ENCODE results near the gene UQCR10.

DNA sequence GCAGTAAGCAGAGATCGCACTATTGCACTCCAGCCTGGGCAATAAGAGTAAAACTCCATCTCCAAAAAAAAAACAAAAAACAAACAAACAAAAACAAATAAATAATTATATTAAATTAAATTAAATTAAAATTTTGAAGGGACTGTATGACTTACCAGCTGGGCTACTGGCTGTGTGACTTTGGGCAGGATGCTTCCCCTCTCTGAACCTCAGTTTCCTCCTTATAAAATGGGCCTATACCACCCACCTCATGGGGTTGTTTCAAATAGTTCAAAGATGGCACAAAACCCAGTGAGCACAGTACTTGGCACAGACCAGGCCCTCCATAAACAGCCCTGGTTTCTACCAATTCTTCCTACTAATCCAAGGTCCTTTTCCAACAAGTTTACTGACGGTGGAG lies 36.0 kb downstream of the UQCR10 start:
- TF ChIP-seq, protein P1, sequence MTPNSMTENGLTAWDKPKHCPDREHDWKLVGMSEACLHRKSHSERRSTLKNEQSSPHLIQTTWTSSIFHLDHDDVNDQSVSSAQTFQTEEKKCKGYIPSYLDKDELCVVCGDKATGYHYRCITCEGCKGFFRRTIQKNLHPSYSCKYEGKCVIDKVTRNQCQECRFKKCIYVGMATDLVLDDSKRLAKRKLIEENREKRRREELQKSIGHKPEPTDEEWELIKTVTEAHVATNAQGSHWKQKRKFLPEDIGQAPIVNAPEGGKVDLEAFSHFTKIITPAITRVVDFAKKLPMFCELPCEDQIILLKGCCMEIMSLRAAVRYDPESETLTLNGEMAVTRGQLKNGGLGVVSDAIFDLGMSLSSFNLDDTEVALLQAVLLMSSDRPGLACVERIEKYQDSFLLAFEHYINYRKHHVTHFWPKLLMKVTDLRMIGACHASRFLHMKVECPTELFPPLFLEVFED (CRISPR knock-in tag; conservative IDR thresholded peaks at IDR 0.05): no peak
- TF ChIP-seq RBM39 (optimal IDR thresholded peaks at IDR 0.05; ENCODE audit: low read depth, low read length): no peak
- no peak for TF ChIP-seq CAMTA2 (CRISPR knock-in tag; conservative IDR thresholded peaks at IDR 0.05)
- TF ChIP-seq, protein P2, sequence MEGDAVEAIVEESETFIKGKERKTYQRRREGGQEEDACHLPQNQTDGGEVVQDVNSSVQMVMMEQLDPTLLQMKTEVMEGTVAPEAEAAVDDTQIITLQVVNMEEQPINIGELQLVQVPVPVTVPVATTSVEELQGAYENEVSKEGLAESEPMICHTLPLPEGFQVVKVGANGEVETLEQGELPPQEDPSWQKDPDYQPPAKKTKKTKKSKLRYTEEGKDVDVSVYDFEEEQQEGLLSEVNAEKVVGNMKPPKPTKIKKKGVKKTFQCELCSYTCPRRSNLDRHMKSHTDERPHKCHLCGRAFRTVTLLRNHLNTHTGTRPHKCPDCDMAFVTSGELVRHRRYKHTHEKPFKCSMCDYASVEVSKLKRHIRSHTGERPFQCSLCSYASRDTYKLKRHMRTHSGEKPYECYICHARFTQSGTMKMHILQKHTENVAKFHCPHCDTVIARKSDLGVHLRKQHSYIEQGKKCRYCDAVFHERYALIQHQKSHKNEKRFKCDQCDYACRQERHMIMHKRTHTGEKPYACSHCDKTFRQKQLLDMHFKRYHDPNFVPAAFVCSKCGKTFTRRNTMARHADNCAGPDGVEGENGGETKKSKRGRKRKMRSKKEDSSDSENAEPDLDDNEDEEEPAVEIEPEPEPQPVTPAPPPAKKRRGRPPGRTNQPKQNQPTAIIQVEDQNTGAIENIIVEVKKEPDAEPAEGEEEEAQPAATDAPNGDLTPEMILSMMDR (IDR thresholded peaks at IDR 0.05 in 2 of 3, conservative IDR thresholded peaks at IDR 0.05 in 1 of 3; ENCODE audit: insufficient read depth in 2 of 3, low read depth in 1 of 3, low read length in 3 of 3): no peak
- no peak for TF ChIP-seq EZH2 (IDR thresholded peaks at IDR 0.05; ENCODE audit: borderline replicate concordance, low read depth, low read length)
- TF ChIP-seq SMARCB1 (IDR thresholded peaks at IDR 0.05; ENCODE audit: insufficient read length, low read depth): no peak
- TF ChIP-seq HNRNPH1 (optimal IDR thresholded peaks at IDR 0.05; ENCODE audit: low read depth, low read length): no peak
- no peak for TF ChIP-seq BRD4 (IDR thresholded peaks at IDR 0.05)
- TF ChIP-seq ZNF232 (CRISPR knock-in tag; IDR thresholded peaks at IDR 0.05): no peak
- no peak for TF ChIP-seq SIX5 (IDR thresholded peaks at IDR 0.05; ENCODE audit: borderline replicate concordance in 1 of 2, insufficient read depth in 1 of 2, low read depth in 1 of 2, low read length in 2 of 2)
- TF ChIP-seq, protein P3, sequence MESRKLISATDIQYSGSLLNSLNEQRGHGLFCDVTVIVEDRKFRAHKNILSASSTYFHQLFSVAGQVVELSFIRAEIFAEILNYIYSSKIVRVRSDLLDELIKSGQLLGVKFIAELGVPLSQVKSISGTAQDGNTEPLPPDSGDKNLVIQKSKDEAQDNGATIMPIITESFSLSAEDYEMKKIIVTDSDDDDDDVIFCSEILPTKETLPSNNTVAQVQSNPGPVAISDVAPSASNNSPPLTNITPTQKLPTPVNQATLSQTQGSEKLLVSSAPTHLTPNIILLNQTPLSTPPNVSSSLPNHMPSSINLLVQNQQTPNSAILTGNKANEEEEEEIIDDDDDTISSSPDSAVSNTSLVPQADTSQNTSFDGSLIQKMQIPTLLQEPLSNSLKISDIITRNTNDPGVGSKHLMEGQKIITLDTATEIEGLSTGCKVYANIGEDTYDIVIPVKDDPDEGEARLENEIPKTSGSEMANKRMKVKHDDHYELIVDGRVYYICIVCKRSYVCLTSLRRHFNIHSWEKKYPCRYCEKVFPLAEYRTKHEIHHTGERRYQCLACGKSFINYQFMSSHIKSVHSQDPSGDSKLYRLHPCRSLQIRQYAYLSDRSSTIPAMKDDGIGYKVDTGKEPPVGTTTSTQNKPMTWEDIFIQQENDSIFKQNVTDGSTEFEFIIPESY (CRISPR knock-in tag; IDR thresholded peaks at IDR 0.05): no peak
- no peak for TF ChIP-seq SREBF2 (CRISPR knock-in tag; IDR thresholded peaks at IDR 0.05)
- no peak for TF ChIP-seq HDAC8 (tag; IDR thresholded peaks at IDR 0.05)
- TF ChIP-seq EP300 (IDR thresholded peaks at IDR 0.05; ENCODE audit: low read length): no peak
